B cell (primary cell): ENCODE results near the gene JMJD8. TPM values are rescaled to one million over a fixed set of nuclear protein-coding genes. Genes with fewer than 3 reads are reported as not detected.

Source experiments
- ATAC-seq: fragments of 200-7000 bp; cut with Tn5 transposase; one replicate; pipeline ENCODE4 v1.10.0; 2021; ENCODE audit warnings: low read depth, mild to moderate bottlenecking, moderate number of reproducible peaks, moderate library complexity
- CTCF ChIA-PET: fragments of 350-600 bp; sonication (Branson Sonifier 250); formaldehyde crosslinking; loops from one replicate; lab custom pipeline; 2021; ENCODE audit warnings: antibody characterized with exemption, inconsistent platforms; lab: Charles Lee
- POLR2A ChIA-PET: fragments of 350-600 bp; sonication (Branson Sonifier 250); formaldehyde crosslinking; loops from one replicate; lab custom pipeline; 2021; ENCODE audit warnings: antibody characterized with exemption; lab: Charles Lee
- DNase-seq: peaks from one replicate; pipeline ENCODE4 v3.0.0; 2013
- H2AFZ ChIP-seq: 2 replicates; pipeline ENCODE4 v1.6.1; 2012; ENCODE audit warnings: mild to moderate bottlenecking, low read depth, low read length; ENCODE audit not compliant: insufficient read depth, poor library complexity, severe bottlenecking
- H3K27ac ChIP-seq, 2 donors: 1 replicate in 1 of 2; 2 replicates in 1 of 2; pipeline ENCODE4 v1.5.1; 2012 to 2013; ENCODE audit warnings: low read length in 2 of 2, mild to moderate bottlenecking in 2 of 2, moderate library complexity in 1 of 2
- H3K27me3 ChIP-seq, 4 experiments: fragments of 200-600 bp in 1 of 4; sonication (generic) in 1 of 4; replicated peaks in 1 of 4; 1 replicate in 2 of 4; 2 replicates in 2 of 4; pipeline versions ENCODE4 v1.6.1 to v1.7.0; 2013 to 2016; ENCODE audit warnings: low read length in 3 of 4, mild to moderate bottlenecking in 2 of 4, mixed read lengths in 1 of 4, moderate library complexity in 1 of 4; ENCODE audit not compliant: insufficient read depth in 4 of 4, control insufficient read depth in 3 of 4; ENCODE audit errors: control extremely low read depth in 1 of 4
- H3K36me3 ChIP-seq, 2 experiments: replicated peaks in 1 of 2; 1 replicate in 1 of 2; 2 replicates in 1 of 2; pipeline versions ENCODE4 v1.6.1 to v1.7.1; 2013; ENCODE audit warnings: low read length in 1 of 2; ENCODE audit not compliant: insufficient read depth in 2 of 2, control insufficient read depth in 1 of 2; ENCODE audit errors: control extremely low read depth in 1 of 2, extremely low read depth in 1 of 2
- H3K4me1 ChIP-seq, 2 donors: fragments of 200-600 bp in 1 of 2; sonication (generic) in 1 of 2; 1 replicate in 1 of 2; 2 replicates in 1 of 2; pipeline versions ENCODE4 v1.5.1 to v1.6.1; 2013 to 2017; ENCODE audit warnings: low read length in 2 of 2; ENCODE audit not compliant: control insufficient read depth in 2 of 2, insufficient read depth in 2 of 2
- H3K4me2 ChIP-seq: replicated peaks from 2 replicates; pipeline ENCODE3; 2012; ENCODE audit warnings: mild to moderate bottlenecking, low read depth, low read length; ENCODE audit not compliant: poor library complexity, severe bottlenecking
- H3K4me3 ChIP-seq, 5 experiments: fragments of 200-600 bp in 1 of 5; sonication (generic) in 1 of 5; 1 replicate in 3 of 5; 2 replicates in 2 of 5; pipeline versions ENCODE4 v1.5.1 to v1.7.0; 2011 to 2016; ENCODE audit warnings: low read length in 4 of 5, mild to moderate bottlenecking in 4 of 5, low read depth in 2 of 5, control low read depth in 1 of 5, moderate library complexity in 1 of 5; ENCODE audit not compliant: insufficient read depth in 1 of 5; ENCODE audit errors: control extremely low read depth in 1 of 5, extremely low read depth in 1 of 5
- H3K79me2 ChIP-seq: fragments of 200-600 bp; sonication (generic); one replicate; pipeline ENCODE4 v1.6.0; 2016; ENCODE audit warnings: low read length; ENCODE audit not compliant: control insufficient read depth, insufficient read depth
- H3K9ac ChIP-seq: fragments of 200-600 bp; sonication (generic); 2 replicates; pipeline ENCODE4 v1.6.1; 2017; ENCODE audit warnings: mild to moderate bottlenecking, low read length, moderate library complexity
- H3K9me3 ChIP-seq, 3 donors: one replicate each; pipeline versions ENCODE4 v1.6.1 to v1.7.1; 2013; ENCODE audit warnings: low read length in 2 of 3; ENCODE audit not compliant: control insufficient read depth in 2 of 3, insufficient read depth in 1 of 3; ENCODE audit errors: control extremely low read depth in 1 of 3
- H4K20me1 ChIP-seq: 2 replicates; pipeline ENCODE4 v1.6.0; 2012; ENCODE audit warnings: mild to moderate bottlenecking, low read length; ENCODE audit not compliant: insufficient read depth, control insufficient read depth, poor library complexity, severe bottlenecking
- H3K27ac Mint-ChIP-seq: one replicate; pipeline ENCODE4 v1.8.0; 2021; ENCODE audit warnings: mixed read lengths
- H3K27me3 Mint-ChIP-seq: one replicate; pipeline ENCODE4 v1.8.0; 2021; ENCODE audit warnings: mixed read lengths
- H3K4me1 Mint-ChIP-seq: one replicate; pipeline ENCODE4 v1.8.0; 2021; ENCODE audit warnings: mixed read lengths
- H3K4me3 Mint-ChIP-seq: one replicate; pipeline ENCODE4 v1.8.0; 2021; ENCODE audit warnings: mixed read lengths
- H3K9me3 Mint-ChIP-seq: one replicate; pipeline ENCODE4 v1.8.0; 2022; ENCODE audit warnings: mixed read lengths; ENCODE audit not compliant: insufficient read depth
- EZH2 ChIP-seq: IDR thresholded peaks from 2 replicates; pipeline ENCODE4 v1.6.1; 2012; ENCODE audit warnings: borderline replicate concordance, low read depth, mild to moderate bottlenecking, moderate library complexity, low read length; ENCODE audit not compliant: insufficient read depth, poor library complexity, severe bottlenecking
- WGBS: methylation state at CpG from one replicate; pipeline ENCODE4 v1.1.5; 2013; ENCODE audit warnings: missing lambda C conversion rate; ENCODE audit not compliant: insufficient coverage; 5-methylcytosine and 5-hydroxymethylcytosine counted together
- intact Hi-C: fragments of 100-400 bp; cut with micrococcal nuclease; formaldehyde crosslinking; loops from one replicate; pipeline ENCODE4 v1.10.0; 2022
- polyA plus RNA-seq: library from polyadenylated mRNA; depleted of rRNA; stranded (reverse); fragments of >200 nt; gene quantifications from 2 replicates; pipeline ENCODE4 v1.2.3, GENCODE V29; 2012
- total RNA-seq, 2 donors: library from RNA; stranded (reverse); fragments of 120-200 nt in 1 of 2; gene quantifications; 1 replicate in 1 of 2; 2 replicates in 1 of 2; pipeline versions ENCODE4 v1.2.3 to v1.2.4, GENCODE V29; 2013 to 2022
- TF ChIP-seq, protein P1 (sequence below): fragments of 200-600 bp; IDR thresholded peaks from one replicate; pipeline ENCODE4 v1.8.0; 2022; ENCODE audit warnings: antibody characterized with exemption, mild to moderate bottlenecking

Gene JMJD8
- total and polyA plus RNA-seq, 2 donors (not counting 1 experiment from before 2014, with no cell fraction given), result 46.3 to 69.3 TPM

DNA sequence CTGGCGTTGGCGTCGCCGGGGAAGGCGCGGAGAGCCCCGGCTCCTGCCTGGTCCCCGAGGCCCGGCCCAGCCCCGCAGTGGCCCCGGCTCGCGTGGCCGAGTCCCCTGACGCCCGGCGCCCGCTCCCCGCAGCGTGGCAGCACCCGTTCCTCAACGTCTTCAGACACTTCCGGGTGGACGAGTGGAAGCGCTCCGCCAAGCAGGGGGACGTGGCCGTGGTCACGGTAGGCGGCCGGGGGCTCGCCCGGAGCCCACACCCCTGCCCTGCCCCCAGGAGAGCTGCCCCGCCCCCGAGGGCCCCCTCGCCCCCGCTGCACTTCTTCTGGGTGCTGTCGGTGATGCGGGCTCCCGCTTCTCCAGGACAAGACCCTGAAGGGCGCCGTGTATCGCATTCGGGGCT, 34.5 kb downstream of the JMJD8 start:
- ATAC-seq, result no peak
- TF ChIP-seq EZH2, result no peak
- TF ChIP-seq, protein P1, sequence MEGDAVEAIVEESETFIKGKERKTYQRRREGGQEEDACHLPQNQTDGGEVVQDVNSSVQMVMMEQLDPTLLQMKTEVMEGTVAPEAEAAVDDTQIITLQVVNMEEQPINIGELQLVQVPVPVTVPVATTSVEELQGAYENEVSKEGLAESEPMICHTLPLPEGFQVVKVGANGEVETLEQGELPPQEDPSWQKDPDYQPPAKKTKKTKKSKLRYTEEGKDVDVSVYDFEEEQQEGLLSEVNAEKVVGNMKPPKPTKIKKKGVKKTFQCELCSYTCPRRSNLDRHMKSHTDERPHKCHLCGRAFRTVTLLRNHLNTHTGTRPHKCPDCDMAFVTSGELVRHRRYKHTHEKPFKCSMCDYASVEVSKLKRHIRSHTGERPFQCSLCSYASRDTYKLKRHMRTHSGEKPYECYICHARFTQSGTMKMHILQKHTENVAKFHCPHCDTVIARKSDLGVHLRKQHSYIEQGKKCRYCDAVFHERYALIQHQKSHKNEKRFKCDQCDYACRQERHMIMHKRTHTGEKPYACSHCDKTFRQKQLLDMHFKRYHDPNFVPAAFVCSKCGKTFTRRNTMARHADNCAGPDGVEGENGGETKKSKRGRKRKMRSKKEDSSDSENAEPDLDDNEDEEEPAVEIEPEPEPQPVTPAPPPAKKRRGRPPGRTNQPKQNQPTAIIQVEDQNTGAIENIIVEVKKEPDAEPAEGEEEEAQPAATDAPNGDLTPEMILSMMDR, result no peak

More for the DNA sequence above, 34.5 kb downstream of the JMJD8 start:
- ChIA-PET CTCF (interaction anchor here (0.6 to 1.3 kb wide), 2 partner anchors 13 to 443 kb away, joined by 4 to 6 read pairs; partner anchors contain the start of gene METTL26), POLR2A (interaction anchor here (0.6 to 1.0 kb wide), 3 partner anchors 11 to 1057 kb away, joined by 4 to 6 read pairs (median 5); no protein-coding TSS in a partner anchor)
- no peaks in the 10 kb centered on the region for H3K36me3 ChIP-seq
- no peaks in the 10 kb centered on the region for H3K27me3 ChIP-seq
- peaks cover 8% of the 10 kb centered on the region for H3K79me2 ChIP-seq
- Mint-ChIP-seq H3K27ac (no peak overlapping the region), H3K9me3 (no peaks in the 10 kb centered on the region), H3K4me1 (peaks cover 16% of the 10 kb centered on the region), H3K27me3 (no peaks in the 10 kb centered on the region), H3K4me3 (peak overlapping the region; percentile 75)
- H3K9me3 ChIP-seq, result peaks cover 0 to 2% (median 0%) of the 10 kb centered on the region in 3 donors
- DNase-seq, result no peak
- 4% methylated on average over 44 of the region's 44 CpGs for WGBS
- peaks cover 8% of the 10 kb centered on the region for H4K20me1 ChIP-seq
- peak overlapping the region in 4 of 5 experiments; percentile 65 to 76 (median 70) for H3K4me3 ChIP-seq
- peaks cover 15 to 20% of the 10 kb centered on the region in 2 donors for H3K4me1 ChIP-seq
- peak overlapping the region; percentile 92 for H3K4me2 ChIP-seq
- peak overlapping the region in 1 of 2 donors; percentile 90 for H3K27ac ChIP-seq
- intact Hi-C loops, result loop anchor here (1.0 to 2.0 kb wide), 6 partner anchors 8 to 61 kb away; partner anchors contain the start of genes JMJD8, MCRIP2 and METTL26
- peak overlapping the region; percentile 92 for H2AFZ ChIP-seq
- peak overlapping the region; percentile 71 for H3K9ac ChIP-seq
